ENCODE data around the gene WDR36. TPM values are rescaled to one million over a fixed set of nuclear protein-coding genes. Genes with fewer than 3 reads are reported as not detected.
A peak's percentile ranks its signal among the peaks of the same experiment; 100 is the strongest.

Gene WDR36
- total and polyA plus RNA-seq, 10 of the 15 experiments (the other 5 are each of a cell fraction or from before 2014, with no cell fraction given) = 13.3 to 61.8 (median 47.0) TPM

DNA sequence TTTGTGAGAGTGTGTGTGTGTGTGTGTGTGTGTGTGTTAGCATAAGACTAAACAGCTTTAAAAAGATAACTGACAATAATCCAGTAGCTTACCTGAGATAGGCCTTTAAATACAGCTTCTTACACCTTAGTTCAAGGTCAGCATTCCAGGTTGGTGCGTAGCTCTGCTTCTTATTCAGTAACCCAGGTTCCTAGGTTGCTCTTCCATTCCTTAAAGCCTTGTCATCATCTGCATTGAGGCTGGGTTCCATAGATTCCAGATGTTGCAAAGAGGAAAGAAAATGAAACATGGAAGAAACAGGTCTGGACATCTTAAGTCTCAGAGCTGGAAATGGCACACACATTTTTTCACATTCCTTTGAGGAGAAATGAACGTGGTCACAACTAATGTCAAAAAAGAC is 78.1 kb downstream of the WDR36 start (continued):
- TF ChIP-seq, protein P1, sequence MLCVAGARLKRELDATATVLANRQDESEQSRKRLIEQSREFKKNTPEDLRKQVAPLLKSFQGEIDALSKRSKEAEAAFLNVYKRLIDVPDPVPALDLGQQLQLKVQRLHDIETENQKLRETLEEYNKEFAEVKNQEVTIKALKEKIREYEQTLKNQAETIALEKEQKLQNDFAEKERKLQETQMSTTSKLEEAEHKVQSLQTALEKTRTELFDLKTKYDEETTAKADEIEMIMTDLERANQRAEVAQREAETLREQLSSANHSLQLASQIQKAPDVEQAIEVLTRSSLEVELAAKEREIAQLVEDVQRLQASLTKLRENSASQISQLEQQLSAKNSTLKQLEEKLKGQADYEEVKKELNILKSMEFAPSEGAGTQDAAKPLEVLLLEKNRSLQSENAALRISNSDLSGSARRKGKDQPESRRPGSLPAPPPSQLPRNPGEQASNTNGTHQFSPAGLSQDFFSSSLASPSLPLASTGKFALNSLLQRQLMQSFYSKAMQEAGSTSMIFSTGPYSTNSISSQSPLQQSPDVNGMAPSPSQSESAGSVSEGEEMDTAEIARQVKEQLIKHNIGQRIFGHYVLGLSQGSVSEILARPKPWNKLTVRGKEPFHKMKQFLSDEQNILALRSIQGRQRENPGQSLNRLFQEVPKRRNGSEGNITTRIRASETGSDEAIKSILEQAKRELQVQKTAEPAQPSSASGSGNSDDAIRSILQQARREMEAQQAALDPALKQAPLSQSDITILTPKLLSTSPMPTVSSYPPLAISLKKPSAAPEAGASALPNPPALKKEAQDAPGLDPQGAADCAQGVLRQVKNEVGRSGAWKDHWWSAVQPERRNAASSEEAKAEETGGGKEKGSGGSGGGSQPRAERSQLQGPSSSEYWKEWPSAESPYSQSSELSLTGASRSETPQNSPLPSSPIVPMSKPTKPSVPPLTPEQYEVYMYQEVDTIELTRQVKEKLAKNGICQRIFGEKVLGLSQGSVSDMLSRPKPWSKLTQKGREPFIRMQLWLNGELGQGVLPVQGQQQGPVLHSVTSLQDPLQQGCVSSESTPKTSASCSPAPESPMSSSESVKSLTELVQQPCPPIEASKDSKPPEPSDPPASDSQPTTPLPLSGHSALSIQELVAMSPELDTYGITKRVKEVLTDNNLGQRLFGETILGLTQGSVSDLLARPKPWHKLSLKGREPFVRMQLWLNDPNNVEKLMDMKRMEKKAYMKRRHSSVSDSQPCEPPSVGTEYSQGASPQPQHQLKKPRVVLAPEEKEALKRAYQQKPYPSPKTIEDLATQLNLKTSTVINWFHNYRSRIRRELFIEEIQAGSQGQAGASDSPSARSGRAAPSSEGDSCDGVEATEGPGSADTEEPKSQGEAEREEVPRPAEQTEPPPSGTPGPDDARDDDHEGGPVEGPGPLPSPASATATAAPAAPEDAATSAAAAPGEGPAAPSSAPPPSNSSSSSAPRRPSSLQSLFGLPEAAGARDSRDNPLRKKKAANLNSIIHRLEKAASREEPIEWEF (IDR thresholded peaks at IDR 0.05; ENCODE audit: insufficient replicate concordance, low read depth, low read length) = no peak

DNA sequence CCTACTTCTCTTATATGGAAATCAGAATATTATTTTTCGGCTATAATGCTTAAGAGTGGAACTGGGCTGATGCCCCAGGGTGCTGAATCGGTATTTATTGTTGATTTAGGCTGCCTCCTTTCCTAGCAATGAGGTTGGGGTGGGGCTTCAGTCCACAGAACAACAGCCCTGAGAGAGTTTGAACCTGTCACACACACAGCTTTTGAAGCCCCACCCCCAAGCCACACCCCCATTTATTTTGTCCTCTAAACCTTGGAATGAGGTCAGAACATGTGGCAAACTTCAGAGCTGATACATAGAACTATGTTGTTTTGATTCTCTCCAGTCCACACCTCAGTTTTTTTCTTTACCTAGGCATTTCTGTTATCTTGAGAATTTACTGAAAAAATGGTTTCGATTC is 80.4 kb downstream of the WDR36 start:
- ChIA-PET SMC1A (ENCODE audit: uncharacterized antibody, unreplicated experiment) (no interaction called here), CTCF (interaction anchor here (0.7 to 1.4 kb wide), 4 partner anchors 11 to 359 kb away, joined by 3 to 4 read pairs (median 3); no protein-coding TSS in a partner anchor), RAD21 (ENCODE audit: unreplicated experiment) (no interaction called here), POLR2A (no interaction called here)
- H3K36me3 ChIP-seq (ENCODE audit: control insufficient read depth in 2 of 2, insufficient read depth in 2 of 2, low read length in 1 of 2) = no peaks in the 10 kb centered on the region
- no peak overlapping the region for H3K9ac ChIP-seq (ENCODE audit: control insufficient read depth, insufficient read depth, low read length)
- no peak overlapping the region for H2AFZ ChIP-seq (ENCODE audit: control insufficient read depth, low read depth, low read length)
- H3K27ac ChIP-seq (ENCODE audit: control insufficient read depth, insufficient read depth) = no peak overlapping the region
- H3K9me3 ChIP-seq (replicated peaks; ENCODE audit: control insufficient read depth, insufficient read depth, low read length) = no peaks in the 10 kb centered on the region
- H3K4me3 ChIP-seq = no peak overlapping the region
- H3K27me3 ChIP-seq (replicated peaks in 1 of 2; ENCODE audit: control insufficient read depth in 2 of 2, insufficient read depth in 2 of 2, low read length in 1 of 2) = no peaks in the 10 kb centered on the region
- FAIRE-seq = no peak
- in situ Hi-C loops (cut with MboI) (no loop called here), intact Hi-C loops (cut with micrococcal nuclease; ENCODE audit: unreplicated experiment) (no loop called here)
- H3K4me1 ChIP-seq (ENCODE audit: control insufficient read depth, insufficient read depth, low read length) = no peaks in the 10 kb centered on the region
- 6% methylated on average over 3 of the region's 3 CpGs for WGBS (ENCODE audit: insufficient coverage, insufficient replicate concordance, low lambda C conversion rate, missing lambda C conversion rate)
- DNase-seq (ENCODE audit: low read depth, low spot score) = no peak
- H3K79me2 ChIP-seq (ENCODE audit: control insufficient read depth, insufficient read depth, low read length) = no peaks in the 10 kb centered on the region
- no peak overlapping the region for H3K4me2 ChIP-seq (ENCODE audit: control insufficient read depth, insufficient read depth)
- BruUV-seq (replicated peaks) = no TSS peak
- ATAC-seq = peak; percentile 27; the same call in 1 of the 3 replicates
- H4K20me1 ChIP-seq (ENCODE audit: control insufficient read depth, insufficient read depth) = no peaks in the 10 kb centered on the region
- TF ChIP-seq BMI1 (IDR thresholded peaks at IDR 0.05; ENCODE audit: borderline replicate concordance) (no peak), RAD51 (IDR thresholded peaks at IDR 0.05) (no peak), ETV6 (conservative IDR thresholded peaks at IDR 0.05 in 1 of 2, IDR thresholded peaks at IDR 0.05 in 1 of 2; ENCODE audit: borderline replicate concordance in 1 of 2, low read depth in 1 of 2) (no peak), NR2C2 (IDR thresholded peaks at IDR 0.05; ENCODE audit: borderline replicate concordance, control insufficient read depth, insufficient read length, low read depth) (no peak), MTA2 (IDR thresholded peaks at IDR 0.05; ENCODE audit: low read depth) (no peak), MTA3 (IDR thresholded peaks at IDR 0.05; ENCODE audit: borderline replicate concordance, low read length) (no peak), SUZ12 (IDR thresholded peaks at IDR 0.05; ENCODE audit: unreplicated experiment) (no peak), ZNF207 (IDR thresholded peaks at IDR 0.05; ENCODE audit: borderline replicate concordance) (no peak), DPF2 (IDR thresholded peaks at IDR 0.05) (no peak)
- TF ChIP-seq, protein P2, sequence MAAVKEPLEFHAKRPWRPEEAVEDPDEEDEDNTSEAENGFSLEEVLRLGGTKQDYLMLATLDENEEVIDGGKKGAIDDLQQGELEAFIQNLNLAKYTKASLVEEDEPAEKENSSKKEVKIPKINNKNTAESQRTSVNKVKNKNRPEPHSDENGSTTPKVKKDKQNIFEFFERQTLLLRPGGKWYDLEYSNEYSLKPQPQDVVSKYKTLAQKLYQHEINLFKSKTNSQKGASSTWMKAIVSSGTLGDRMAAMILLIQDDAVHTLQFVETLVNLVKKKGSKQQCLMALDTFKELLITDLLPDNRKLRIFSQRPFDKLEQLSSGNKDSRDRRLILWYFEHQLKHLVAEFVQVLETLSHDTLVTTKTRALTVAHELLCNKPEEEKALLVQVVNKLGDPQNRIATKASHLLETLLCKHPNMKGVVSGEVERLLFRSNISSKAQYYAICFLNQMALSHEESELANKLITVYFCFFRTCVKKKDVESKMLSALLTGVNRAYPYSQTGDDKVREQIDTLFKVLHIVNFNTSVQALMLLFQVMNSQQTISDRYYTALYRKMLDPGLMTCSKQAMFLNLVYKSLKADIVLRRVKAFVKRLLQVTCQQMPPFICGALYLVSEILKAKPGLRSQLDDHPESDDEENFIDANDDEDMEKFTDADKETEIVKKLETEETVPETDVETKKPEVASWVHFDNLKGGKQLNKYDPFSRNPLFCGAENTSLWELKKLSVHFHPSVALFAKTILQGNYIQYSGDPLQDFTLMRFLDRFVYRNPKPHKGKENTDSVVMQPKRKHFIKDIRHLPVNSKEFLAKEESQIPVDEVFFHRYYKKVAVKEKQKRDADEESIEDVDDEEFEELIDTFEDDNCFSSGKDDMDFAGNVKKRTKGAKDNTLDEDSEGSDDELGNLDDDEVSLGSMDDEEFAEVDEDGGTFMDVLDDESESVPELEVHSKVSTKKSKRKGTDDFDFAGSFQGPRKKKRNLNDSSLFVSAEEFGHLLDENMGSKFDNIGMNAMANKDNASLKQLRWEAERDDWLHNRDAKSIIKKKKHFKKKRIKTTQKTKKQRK (IDR thresholded peaks at IDR 0.05; ENCODE audit: low read depth, low read length) = no peak

Measured in GM12878 (cell line).